ENCODE data around the gene ACD.

The ACD gene

GRCh38 chr16:67644038-67644437, 16.0 kb downstream of the ACD start:
- H3K4me2 ChIP-seq = peak overlapping the region in 9 of 11 experiments; percentile 68 to 97 (median 86); a peak in 16 of 22 replicates
- H3K4me1 ChIP-seq = peaks cover 0 to 49% (median 25%) of the 10 kb centered on the region in 10 experiments; a peak in 17 of 20 replicates

GRCh38 chr16:67641779-67642708, 18.0 kb downstream of the ACD start:
- Histone ChIP-seq H4K20me1 (peaks cover 0 to 17% (median 0%) of the 10 kb centered on the region in 11 experiments; a peak in 5 of 22 replicates), H3K4me2 (peak overlapping the region in 4 of 11 experiments; percentile 10 to 52 (median 28); a peak in 6 of 22 replicates), H3K4me1 (peaks cover 0 to 49% (median 25%) of the 10 kb centered on the region in 10 experiments; a peak in 17 of 20 replicates), H3K9ac (peak overlapping the region in 4 of 11 experiments; percentile 6 to 21 (median 14); a peak in 4 of 22 replicates), H3K27me3 (peaks cover 0 to 5% (median 0%) of the 10 kb centered on the region in 11 experiments; a peak in 1 of 22 replicates), H3K27ac (peak overlapping the region in 1 of 11 experiments; percentile 21; a peak in 1 of 22 replicates), H3K4me3 (no peak overlapping the region), H3K36me3 (peaks cover 27 to 39% (median 32%) of the 10 kb centered on the region in 11 experiments), H3K9me3 (replicated peaks in 1 of 11) (no peaks in the 10 kb centered on the region)
- no peak for TF ChIP-seq Cebpa-rat (IDR thresholded peaks at IDR 0.05)

More at GRCh38 chr16:67644038-67644437, 16.0 kb downstream of the ACD start:
- no peak for TF ChIP-seq Cebpa-rat (IDR thresholded peaks at IDR 0.05)
- Histone ChIP-seq H3K36me3 (peaks cover 10 to 33% (median 23%) of the 10 kb centered on the region in 11 experiments; a peak in 21 of 22 replicates), H3K27ac (peak overlapping the region in 2 of 11 experiments; percentile 79 to 90; a peak in 3 of 22 replicates), H3K9me3 (replicated peaks in 1 of 11) (no peaks in the 10 kb centered on the region), H3K4me3 (no peak overlapping the region), H4K20me1 (peaks cover 0 to 10% (median 0%) of the 10 kb centered on the region in 11 experiments; a peak in 4 of 22 replicates), H3K9ac (peak overlapping the region in 4 of 11 experiments; percentile 3 to 91 (median 83); a peak in 5 of 22 replicates), H3K27me3 (peaks cover 0 to 5% (median 0%) of the 10 kb centered on the region in 11 experiments; a peak in 1 of 22 replicates)

GRCh38 chr16:67637625-67638024, 22.4 kb downstream of the ACD start:
- no peaks in the 10 kb centered on the region for H3K27me3 ChIP-seq
- H3K4me1 ChIP-seq = peaks cover 0 to 21% (median 2%) of the 10 kb centered on the region in 10 experiments; a peak in 7 of 20 replicates
- H3K27ac ChIP-seq = no peak overlapping the region
- H3K36me3 ChIP-seq = peaks cover 71 to 81% (median 76%) of the 10 kb centered on the region in 11 experiments
- TF ChIP-seq Cebpa-rat (IDR thresholded peaks at IDR 0.05) = no peak
- no peak overlapping the region for H3K4me2 ChIP-seq
- H3K9ac ChIP-seq = no peak overlapping the region
- peaks cover 0 to 48% (median 7%) of the 10 kb centered on the region in 11 experiments; a peak in 9 of 22 replicates for H4K20me1 ChIP-seq
- no peak overlapping the region for H3K4me3 ChIP-seq
- no peaks in the 10 kb centered on the region for H3K9me3 ChIP-seq (replicated peaks in 1 of 11)

GRCh38 chr16:67636713-67637112, 23.3 kb downstream of the ACD start:
- Histone ChIP-seq H3K27ac (no peak overlapping the region), H3K9me3 (replicated peaks in 1 of 11) (no peaks in the 10 kb centered on the region), H3K4me3 (no peak overlapping the region), H3K27me3 (no peaks in the 10 kb centered on the region), H3K36me3 (peaks cover 80 to 90% (median 85%) of the 10 kb centered on the region in 11 experiments), H4K20me1 (peaks cover 0 to 48% (median 15%) of the 10 kb centered on the region in 11 experiments; a peak in 11 of 22 replicates), H3K9ac (no peak overlapping the region), H3K4me1 (peaks cover 0 to 12% (median under 1%) of the 10 kb centered on the region in 10 experiments; a peak in 7 of 20 replicates), H3K4me2 (no peak overlapping the region)
- no peak for TF ChIP-seq Cebpa-rat (IDR thresholded peaks at IDR 0.05)

GRCh38 chr16:67632415-67633172, 27.5 kb downstream of the ACD start:
- no peaks in the 10 kb centered on the region for H3K9me3 ChIP-seq (replicated peaks in 1 of 11)
- no peak overlapping the region for H3K4me2 ChIP-seq
- H3K9ac ChIP-seq = no peak overlapping the region; a peak in 1 of 22 replicates
- H3K4me1 ChIP-seq = no peaks in the 10 kb centered on the region
- H3K4me3 ChIP-seq = no peak overlapping the region
- H4K20me1 ChIP-seq = peaks cover 0 to 63% (median 20%) of the 10 kb centered on the region in 11 experiments; a peak in 11 of 22 replicates
- H3K27me3 ChIP-seq = no peaks in the 10 kb centered on the region
- no peak overlapping the region for H3K27ac ChIP-seq
- peaks cover 93 to 100% (median 97%) of the 10 kb centered on the region in 11 experiments for H3K36me3 ChIP-seq
- no peak for TF ChIP-seq Cebpa-rat (IDR thresholded peaks at IDR 0.05)

GRCh38 chr16:67628216-67628615, 31.8 kb downstream of the ACD start:
- no peak for TF ChIP-seq Cebpa-rat (IDR thresholded peaks at IDR 0.05)
- no peak overlapping the region for H3K4me3 ChIP-seq
- H3K9ac ChIP-seq = no peak overlapping the region
- H3K4me1 ChIP-seq = no peaks in the 10 kb centered on the region
- H3K27me3 ChIP-seq = no peaks in the 10 kb centered on the region
- H3K9me3 ChIP-seq (replicated peaks in 1 of 11) = no peaks in the 10 kb centered on the region
- no peak overlapping the region for H3K27ac ChIP-seq
- peaks cover 90 to 100% (median 96%) of the 10 kb centered on the region in 11 experiments for H3K36me3 ChIP-seq
- no peak overlapping the region for H3K4me2 ChIP-seq
- H4K20me1 ChIP-seq = peaks cover 0 to 54% (median 18%) of the 10 kb centered on the region in 11 experiments; a peak in 12 of 22 replicates

- H3K27me3 ChIP-seq = no peaks in the 10 kb centered on the region
- peaks cover 83 to 100% (median 95%) of the 10 kb centered on the region in 11 experiments for H3K36me3 ChIP-seq
- no peaks in the 10 kb centered on the region for H3K9me3 ChIP-seq (replicated peaks in 1 of 11)
- H4K20me1 ChIP-seq = peaks cover 8 to 59% (median 37%) of the 10 kb centered on the region in 11 experiments; a peak in 20 of 22 replicates
- no peaks in the 10 kb centered on the region for H3K4me1 ChIP-seq
- TF ChIP-seq Cebpa-rat (IDR thresholded peaks at IDR 0.05) = no peak
- no peak overlapping the region for H3K4me2 ChIP-seq
- no peak overlapping the region for H3K27ac ChIP-seq
- no peak overlapping the region for H3K9ac ChIP-seq
- H3K4me3 ChIP-seq = no peak overlapping the region
These were observed 46.3 kb downstream of the ACD start for GRCh38 chr16:67613808-67614207.

GRCh38 chr16:67608364-67608763, 51.7 kb downstream of the ACD start:
- H3K4me2 ChIP-seq = no peak overlapping the region
- H3K4me1 ChIP-seq = peaks cover 0 to 9% (median 0%) of the 10 kb centered on the region in 10 experiments; a peak in 5 of 20 replicates
- no peak for TF ChIP-seq Cebpa-rat (IDR thresholded peaks at IDR 0.05)
- H3K27me3 ChIP-seq = no peaks in the 10 kb centered on the region
- H3K9me3 ChIP-seq (replicated peaks in 1 of 11) = no peaks in the 10 kb centered on the region
- H3K36me3 ChIP-seq = peaks cover 28 to 78% (median 59%) of the 10 kb centered on the region in 11 experiments
- H3K27ac ChIP-seq = no peak overlapping the region
- no peak overlapping the region for H3K9ac ChIP-seq
- H4K20me1 ChIP-seq = peaks cover 0 to 90% (median 59%) of the 10 kb centered on the region in 11 experiments; a peak in 20 of 22 replicates
- H3K4me3 ChIP-seq = no peak overlapping the region

Measured in BLaER1 treated with 17β-estradiol and CSF1 and Interleukin-3, amounts not matched to agents 10 nM and 100 nM (cell line).